ENCODE data around the gene ANKRD11. TPM values are rescaled to one million over a fixed set of nuclear protein-coding genes. Genes with fewer than 3 reads are reported as not detected.
A peak's percentile ranks its signal among the peaks of the same experiment; 100 is the strongest.

ANKRD11 gene
- polyA plus RNA-seq, 3 donors, result 3.2 to 62.4 (median 5.4) TPM

DNA sequence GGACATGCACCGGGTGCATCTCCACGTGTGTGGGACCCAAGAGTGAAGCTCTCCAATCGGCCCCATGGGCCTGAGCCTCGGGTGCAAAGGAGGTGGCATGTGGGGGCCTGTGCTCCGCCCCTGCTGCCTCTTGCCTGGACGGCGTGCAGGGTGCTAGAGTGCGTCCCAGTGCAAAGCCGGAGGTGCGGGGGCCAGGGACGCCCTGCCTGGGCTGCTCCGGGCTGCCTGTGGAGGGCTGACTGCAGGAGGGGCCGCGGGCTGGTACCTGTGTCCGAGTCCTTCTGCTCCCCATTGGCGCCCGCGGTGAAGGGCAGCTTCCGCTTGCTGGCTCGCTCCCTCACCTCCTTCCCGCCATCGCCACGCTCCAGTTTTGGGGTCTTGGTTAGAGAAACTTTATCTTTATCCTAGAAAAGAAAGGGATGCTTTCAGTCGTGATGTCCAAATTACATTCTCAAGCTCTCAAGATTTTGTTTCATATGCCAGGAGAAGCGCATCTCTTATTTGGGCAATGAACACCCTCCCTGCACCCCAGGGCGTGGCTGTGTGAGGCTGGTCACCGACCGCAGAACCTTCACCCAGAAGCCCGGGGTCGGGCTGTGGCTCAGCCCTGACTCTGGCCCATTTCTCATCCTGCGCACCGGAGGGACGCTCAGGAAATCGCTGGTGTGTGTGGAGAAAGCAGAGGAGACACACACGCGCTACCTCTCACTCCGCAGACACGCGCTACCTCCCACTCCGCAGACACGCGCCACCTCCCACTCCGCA lies 185.2 kb downstream of the ANKRD11 start:
- Mint-ChIP-seq H3K4me1 (peaks cover 11% of the 10 kb centered on the region), H3K4me3 (no peak overlapping the region), H3K27ac (no peak overlapping the region), H3K27me3 (ENCODE audit: low read depth in 3 of 3) (peaks cover 0 to 2% (median 2%) of the 10 kb centered on the region in 3 donors), H3K9me3 (peaks cover 0 to 3% (median 0%) of the 10 kb centered on the region in 7 donors), H3K36me3 (peaks cover 32 to 63% of the 10 kb centered on the region in 2 donors)
- Histone ChIP-seq H3K4me2 (replicated peaks; ENCODE audit: extremely low read depth, low read length, poor library complexity, severe bottlenecking) (no peak overlapping the region), H2AFZ (ENCODE audit: insufficient read depth, low read depth, low read length, poor library complexity, severe bottlenecking) (no peak overlapping the region), H3K4me3 (replicated peaks in 1 of 3; ENCODE audit: low read depth in 2 of 3, low read length in 3 of 3) (no peak overlapping the region), H3K4me1 (ENCODE audit: control insufficient read depth in 1 of 2, insufficient read depth in 2 of 2, low read length in 2 of 2) (no peaks in the 10 kb centered on the region), H3K79me2 (ENCODE audit: insufficient read depth, low read length) (peaks cover 86% of the 10 kb centered on the region), H3K27ac (ENCODE audit: low read depth in 1 of 2, low read length in 2 of 2) (no peak overlapping the region), H3K36me3 (replicated peaks in 1 of 2; ENCODE audit: control insufficient read depth in 1 of 2, insufficient read depth in 2 of 2, low read length in 2 of 2) (peaks cover 46 to 68% of the 10 kb centered on the region in 2 donors), H3K9ac (ENCODE audit: insufficient read depth, low read length, poor library complexity, severe bottlenecking) (no peak overlapping the region), H3K9me3 (replicated peaks in 1 of 2; ENCODE audit: control insufficient read depth in 1 of 2, insufficient read depth in 1 of 2, low read length in 2 of 2) (no peaks in the 10 kb centered on the region), H3K27me3 (ENCODE audit: control insufficient read depth in 2 of 2, insufficient read depth in 2 of 2, low read length in 2 of 2) (no peaks in the 10 kb centered on the region), H4K20me1 (ENCODE audit: insufficient read depth, low read length) (peaks cover 100% of the 10 kb centered on the region)
- intact Hi-C loops (cut with micrococcal nuclease), result no loop called here
- 88% methylated on average over 23 of the region's 43 CpGs for WGBS (ENCODE audit: insufficient coverage)
- DNase-seq, result no peak
- TF ChIP-seq, protein P1, sequence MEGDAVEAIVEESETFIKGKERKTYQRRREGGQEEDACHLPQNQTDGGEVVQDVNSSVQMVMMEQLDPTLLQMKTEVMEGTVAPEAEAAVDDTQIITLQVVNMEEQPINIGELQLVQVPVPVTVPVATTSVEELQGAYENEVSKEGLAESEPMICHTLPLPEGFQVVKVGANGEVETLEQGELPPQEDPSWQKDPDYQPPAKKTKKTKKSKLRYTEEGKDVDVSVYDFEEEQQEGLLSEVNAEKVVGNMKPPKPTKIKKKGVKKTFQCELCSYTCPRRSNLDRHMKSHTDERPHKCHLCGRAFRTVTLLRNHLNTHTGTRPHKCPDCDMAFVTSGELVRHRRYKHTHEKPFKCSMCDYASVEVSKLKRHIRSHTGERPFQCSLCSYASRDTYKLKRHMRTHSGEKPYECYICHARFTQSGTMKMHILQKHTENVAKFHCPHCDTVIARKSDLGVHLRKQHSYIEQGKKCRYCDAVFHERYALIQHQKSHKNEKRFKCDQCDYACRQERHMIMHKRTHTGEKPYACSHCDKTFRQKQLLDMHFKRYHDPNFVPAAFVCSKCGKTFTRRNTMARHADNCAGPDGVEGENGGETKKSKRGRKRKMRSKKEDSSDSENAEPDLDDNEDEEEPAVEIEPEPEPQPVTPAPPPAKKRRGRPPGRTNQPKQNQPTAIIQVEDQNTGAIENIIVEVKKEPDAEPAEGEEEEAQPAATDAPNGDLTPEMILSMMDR (IDR thresholded peaks at IDR 0.05), result no peak

DNA sequence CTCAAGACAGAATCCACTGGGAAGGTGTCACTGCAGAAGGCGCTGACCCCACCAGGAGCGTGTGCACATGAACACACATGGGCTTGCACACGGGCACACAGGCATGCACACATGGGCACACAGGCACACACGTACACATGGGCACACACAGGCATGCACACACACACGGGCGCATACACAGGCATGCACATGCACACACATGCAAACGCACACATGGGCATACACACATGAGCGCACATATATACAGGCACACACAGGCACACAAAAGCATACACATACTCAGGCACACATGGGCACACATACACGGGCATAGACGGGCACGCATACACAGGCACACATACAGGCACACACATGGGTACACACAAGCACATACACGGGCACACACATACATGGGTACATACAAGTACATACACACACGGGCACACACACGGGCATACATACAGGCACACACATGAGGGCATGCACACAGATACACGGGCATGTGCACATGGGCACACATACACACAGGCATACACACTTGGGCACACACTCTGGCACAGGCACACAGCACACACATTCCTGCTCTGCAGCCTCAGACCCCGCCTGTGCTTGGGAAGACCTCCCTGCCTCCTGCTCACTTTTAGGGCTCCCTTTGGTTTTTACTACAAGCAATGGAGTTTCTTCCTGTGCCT lies 186.0 kb downstream of the ANKRD11 start:
- peaks cover 11% of the 10 kb centered on the region for H3K4me1 Mint-ChIP-seq
- intact Hi-C loops (cut with micrococcal nuclease), result no loop called here

More for the DNA sequence above, 186.0 kb downstream of the ANKRD11 start:
- peaks cover 44 to 61% of the 10 kb centered on the region in 2 donors for H3K36me3 ChIP-seq (replicated peaks in 1 of 2; ENCODE audit: control insufficient read depth in 1 of 2, insufficient read depth in 2 of 2, low read length in 2 of 2)
- peaks cover 0 to 6% of the 10 kb centered on the region in 2 donors for H3K4me1 ChIP-seq (ENCODE audit: control insufficient read depth in 1 of 2, insufficient read depth in 2 of 2, low read length in 2 of 2)
- no peaks in the 10 kb centered on the region for H3K9me3 ChIP-seq (replicated peaks in 1 of 2; ENCODE audit: control insufficient read depth in 1 of 2, insufficient read depth in 1 of 2, low read length in 2 of 2)
- H3K4me2 ChIP-seq (replicated peaks; ENCODE audit: extremely low read depth, low read length, poor library complexity, severe bottlenecking), result no peak overlapping the region
- H3K79me2 ChIP-seq (ENCODE audit: insufficient read depth, low read length), result peaks cover 86% of the 10 kb centered on the region
- H4K20me1 ChIP-seq (ENCODE audit: insufficient read depth, low read length), result peaks cover 100% of the 10 kb centered on the region
- H3K27me3 Mint-ChIP-seq (ENCODE audit: low read depth in 3 of 3), result peaks cover 0 to 2% (median 2%) of the 10 kb centered on the region in 3 donors
- 96% methylated on average over 16 of the region's 16 CpGs for WGBS (ENCODE audit: insufficient coverage)
- DNase-seq, result no peak
- no peak overlapping the region for H3K9ac ChIP-seq (ENCODE audit: insufficient read depth, low read length, poor library complexity, severe bottlenecking)
- no peaks in the 10 kb centered on the region for H3K27me3 ChIP-seq (ENCODE audit: control insufficient read depth in 2 of 2, insufficient read depth in 2 of 2, low read length in 2 of 2)
- TF ChIP-seq, protein P1 (IDR thresholded peaks at IDR 0.05), result no peak
- no peak overlapping the region for H3K27ac ChIP-seq (ENCODE audit: low read depth in 1 of 2, low read length in 2 of 2)
- H2AFZ ChIP-seq (ENCODE audit: insufficient read depth, low read depth, low read length, poor library complexity, severe bottlenecking), result no peak overlapping the region
- H3K9me3 Mint-ChIP-seq, result peaks cover 0 to 3% (median 0%) of the 10 kb centered on the region in 7 donors
- H3K4me3 ChIP-seq (replicated peaks in 1 of 3; ENCODE audit: low read depth in 2 of 3, low read length in 3 of 3), result no peak overlapping the region
- peaks cover 29 to 57% of the 10 kb centered on the region in 2 donors for H3K36me3 Mint-ChIP-seq
- H3K27ac Mint-ChIP-seq, result peak overlapping the region in 2 of 7 donors; percentile 6 to 31
- H3K4me3 Mint-ChIP-seq, result no peak overlapping the region

Measured in CD14-positive monocyte (primary cell).